Esophagus squamous epithelium (tissue), 4 donors: ENCODE measurements around the gene LRP10.
"Not testable (repeated sequence)": the region's sequence is repeated elsewhere in the genome, so short reads cannot be mapped to it uniquely, and the experiment has no call there.

Source experiments
- POLR2A ChIP-seq, 4 donors: fragments of 450-650 bp; IDR thresholded peaks; one replicate each; pipeline ENCODE4 v1.6.1; 2017; ENCODE audit warnings: antibody characterized with exemption in 4 of 4, mild to moderate bottlenecking in 4 of 4, moderate library complexity in 3 of 4
- TF ChIP-seq, protein P1 (sequence below), 6 experiments: fragments of 450-650 bp in 4 of 6; fragments of 200-600 bp in 2 of 6; sonication (generic) in 2 of 6; IDR thresholded peaks; one replicate each; pipeline ENCODE4 v1.5.1; 2016 to 2019; ENCODE audit warnings: antibody characterized with exemption in 6 of 6, mild to moderate bottlenecking in 4 of 6, moderate library complexity in 4 of 6

DNA sequence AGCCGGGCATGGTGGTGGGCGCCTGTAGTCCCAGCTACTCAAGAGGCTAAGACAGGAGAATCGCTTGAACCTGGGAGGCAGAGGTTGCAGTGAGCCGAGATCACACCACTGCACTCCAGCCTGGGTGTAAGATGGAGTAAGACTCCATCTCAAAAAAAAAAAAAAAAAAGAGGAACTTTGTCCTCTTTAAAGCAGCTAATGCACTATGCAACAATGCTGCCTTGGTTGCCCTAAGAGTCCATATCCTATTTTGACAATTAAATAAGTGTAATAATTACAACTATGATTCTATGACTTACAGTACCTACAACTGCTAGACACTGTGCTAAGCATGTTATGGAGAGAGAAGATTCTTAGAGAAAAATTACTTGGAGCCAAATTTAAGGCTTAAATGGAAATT, 43.3 kb downstream of the LRP10 start:
- TF ChIP-seq, protein P1, sequence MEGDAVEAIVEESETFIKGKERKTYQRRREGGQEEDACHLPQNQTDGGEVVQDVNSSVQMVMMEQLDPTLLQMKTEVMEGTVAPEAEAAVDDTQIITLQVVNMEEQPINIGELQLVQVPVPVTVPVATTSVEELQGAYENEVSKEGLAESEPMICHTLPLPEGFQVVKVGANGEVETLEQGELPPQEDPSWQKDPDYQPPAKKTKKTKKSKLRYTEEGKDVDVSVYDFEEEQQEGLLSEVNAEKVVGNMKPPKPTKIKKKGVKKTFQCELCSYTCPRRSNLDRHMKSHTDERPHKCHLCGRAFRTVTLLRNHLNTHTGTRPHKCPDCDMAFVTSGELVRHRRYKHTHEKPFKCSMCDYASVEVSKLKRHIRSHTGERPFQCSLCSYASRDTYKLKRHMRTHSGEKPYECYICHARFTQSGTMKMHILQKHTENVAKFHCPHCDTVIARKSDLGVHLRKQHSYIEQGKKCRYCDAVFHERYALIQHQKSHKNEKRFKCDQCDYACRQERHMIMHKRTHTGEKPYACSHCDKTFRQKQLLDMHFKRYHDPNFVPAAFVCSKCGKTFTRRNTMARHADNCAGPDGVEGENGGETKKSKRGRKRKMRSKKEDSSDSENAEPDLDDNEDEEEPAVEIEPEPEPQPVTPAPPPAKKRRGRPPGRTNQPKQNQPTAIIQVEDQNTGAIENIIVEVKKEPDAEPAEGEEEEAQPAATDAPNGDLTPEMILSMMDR (IDR thresholded peaks at IDR 0.05), result not testable (repeated sequence)
- not testable (repeated sequence) for TF ChIP-seq POLR2A (IDR thresholded peaks at IDR 0.05)
